Stimulated activated CD8-positive, alpha-beta memory T cell treated with anti-CD3 and anti-CD28 coated beads, Interleukin-7, amount 100 ng/mL, for 4 hours (primary cell): ENCODE measurements around the gene EFCAB7.

Experiments
- DNase-seq, 2 donors: peaks; one replicate each; pipeline ENCODE4 v3.0.0-alpha.2; 2020; ENCODE audit warnings: low read depth in 2 of 2

EFCAB7 gene

GRCh38 chr1:63522891-63523728, at the start of gene EFCAB7, which contains the start of gene ITGB3BP:
EFCAB7 (plus strand) TSS chr1:63523525; CDS start chr1:63525573, 2,048 bp downstream.
ITGB3BP (minus strand) TSS chr1:63523225; CDS start chr1:63523133, 92 bp downstream.
- DNase-seq: peak; percentile 62 to 71

GRCh38 chr1:63475761-63476160, 47.6 kb upstream of the EFCAB7 start:
- DNase-seq: no peak

GRCh38 chr1:63480057-63480456, 43.3 kb upstream of the EFCAB7 start:
- no peak for DNase-seq

- no peak for DNase-seq
Observed at GRCh38 chr1:63486629-63487028, 36.7 kb upstream of the EFCAB7 start.

- DNase-seq: no peak
Observed at GRCh38 chr1:63487336-63488065, 35.8 kb upstream of the EFCAB7 start.

GRCh38 chr1:63497577-63497976, 25.7 kb upstream of the EFCAB7 start:
- no peak for DNase-seq

GRCh38 chr1:63498106-63498505, 25.2 kb upstream of the EFCAB7 start:
- no peak for DNase-seq

GRCh38 chr1:63501256-63501655, 22.1 kb upstream of the EFCAB7 start:
- no peak for DNase-seq

- no peak for DNase-seq
Observed at GRCh38 chr1:63506782-63507181, 16.5 kb upstream of the EFCAB7 start.

- no peak for DNase-seq
Observed at GRCh38 chr1:63509718-63510117, 13.6 kb upstream of the EFCAB7 start.

- DNase-seq: no peak
Observed at GRCh38 chr1:63512584-63512983, 10.7 kb upstream of the EFCAB7 start.

GRCh38 chr1:63516629-63517028, 6.7 kb upstream of the EFCAB7 start:
- DNase-seq: no peak

- no peak for DNase-seq
Observed at GRCh38 chr1:63523738-63524137, 413 bp downstream of the EFCAB7 start.

GRCh38 chr1:63524201-63524600, 876 bp downstream of the EFCAB7 start:
- DNase-seq: no peak

GRCh38 chr1:63532727-63533126, 9.4 kb downstream of the EFCAB7 start:
- DNase-seq: no peak

GRCh38 chr1:63533931-63534330, 10.6 kb downstream of the EFCAB7 start:
- no peak for DNase-seq

GRCh38 chr1:63534406-63534805, 11.1 kb downstream of the EFCAB7 start:
- DNase-seq: no peak

- DNase-seq: no peak
Observed at GRCh38 chr1:63537006-63537405, 13.7 kb downstream of the EFCAB7 start.

- DNase-seq: no peak
Observed at GRCh38 chr1:63537940-63538339, 14.6 kb downstream of the EFCAB7 start.

GRCh38 chr1:63545780-63546179, 22.5 kb downstream of the EFCAB7 start:
- no peak for DNase-seq

GRCh38 chr1:63547621-63548294, 24.4 kb downstream of the EFCAB7 start:
- DNase-seq: no peak

- no peak for DNase-seq
Observed at GRCh38 chr1:63548303-63548702, 25.0 kb downstream of the EFCAB7 start.
